Endothelial cell of umbilical vein (primary cell): ENCODE measurements around the gene LMNB1. TPM values are rescaled to one million over a fixed set of nuclear protein-coding genes. Genes with fewer than 3 reads are reported as not detected.

Experiments used
- Bru-seq: library from RNA; stranded (reverse); fragments of 400-500 nt; gene quantifications from one replicate; lab custom pipeline; 2021; lab: Mats Ljungman, UMichigan
- BruChase-seq, 2 experiments: library from RNA; stranded (reverse); fragments of 400-500 nt; gene quantifications; one replicate each; lab custom pipeline; 2021; lab: Mats Ljungman, UMichigan
- BruUV-seq: library from RNA; stranded (reverse); fragments of 400-500 nt; replicated peaks from 2 replicates; lab custom pipeline; 2021; lab: Mats Ljungman, UMichigan
- CTCF ChIA-PET: fragments of 300-600, 350-600 bp; sonication (Branson Sonifier 250); formaldehyde crosslinking; loops from one replicate; lab custom pipeline; 2021; ENCODE audit warnings: antibody characterized with exemption, inconsistent platforms; lab: Charles Lee
- POLR2A ChIA-PET: fragments of 300-600, 350-600 bp; sonication (Branson Sonifier 250); formaldehyde crosslinking; loops from one replicate; lab custom pipeline; 2021; ENCODE audit warnings: antibody characterized with exemption, inconsistent platforms; lab: Charles Lee
- DNase-seq: peaks from one replicate; pipeline ENCODE4 v3.0.0-alpha.2; 2011; ENCODE audit warnings: low read depth, low spot score
- FAIRE-seq: peaks from 2 replicates; lab custom pipeline; 2011; peaks lifted over from hg19 to GRCh38; lab: Jason Lieb, UNC
- H2AFZ ChIP-seq: 2 replicates; pipeline ENCODE4 v1.6.0; 2012; ENCODE audit warnings: low read depth, low read length, control low read depth, inconsistent platforms
- H3K27ac ChIP-seq: 2 replicates; pipeline ENCODE4 v1.5.1; 2011; ENCODE audit warnings: low read depth, mild to moderate bottlenecking, control low read depth, low read length, moderate library complexity; ENCODE audit not compliant: insufficient read depth
- H3K27me3 ChIP-seq, 2 experiments: 2 replicates each; pipeline versions ENCODE4 v1.6.0 to v1.6.1; 2011; ENCODE audit warnings: low read length in 2 of 2, mixed read lengths in 1 of 2; ENCODE audit not compliant: control insufficient read depth in 2 of 2, insufficient read depth in 2 of 2
- H3K36me3 ChIP-seq, 2 experiments: 2 replicates in 1 of 2; 3 replicates in 1 of 2; pipeline ENCODE4 v1.5.1; 2011; ENCODE audit warnings: low read length in 2 of 2, mild to moderate bottlenecking in 1 of 2, moderate library complexity in 1 of 2; ENCODE audit not compliant: control insufficient read depth in 2 of 2, insufficient read depth in 2 of 2; ENCODE audit errors: extremely low read depth in 1 of 2
- H3K4me1 ChIP-seq: 3 replicates; pipeline ENCODE4 v1.5.1; 2011; ENCODE audit warnings: mild to moderate bottlenecking, low read length; ENCODE audit not compliant: control insufficient read depth, insufficient read depth; ENCODE audit errors: extremely low read depth
- H3K4me2 ChIP-seq: 2 replicates; pipeline ENCODE4 v1.6.1; 2011; ENCODE audit warnings: low read length, control low read depth, mixed read lengths; ENCODE audit not compliant: insufficient read depth
- H3K4me3 ChIP-seq, 3 experiments: fragments of 200-600 bp in 1 of 3; sonication (generic), shearing (Covaris generic) in 1 of 3; replicated peaks in 1 of 3; 2 replicates each; pipeline ENCODE4 v1.5.1; 2011 to 2016; ENCODE audit warnings: control low read depth in 3 of 3, low read length in 3 of 3, mild to moderate bottlenecking in 2 of 3, inconsistent platforms in 1 of 3, low read depth in 1 of 3, moderate library complexity in 1 of 3; ENCODE audit not compliant: insufficient read depth in 1 of 3
- H3K79me2 ChIP-seq: 2 replicates; pipeline ENCODE4 v1.6.0; 2012; ENCODE audit warnings: low read length, inconsistent platforms; ENCODE audit not compliant: control insufficient read depth, insufficient read depth
- H3K9ac ChIP-seq: replicated peaks from 2 replicates; pipeline ENCODE3; 2011; ENCODE audit warnings: low read length, control low read depth; ENCODE audit not compliant: insufficient read depth; ENCODE audit errors: extremely low read depth
- H3K9me1 ChIP-seq: replicated peaks from 3 replicates; pipeline ENCODE4 v1.6.0; 2011; ENCODE audit warnings: mild to moderate bottlenecking, low read length; ENCODE audit not compliant: control insufficient read depth, insufficient read depth; ENCODE audit errors: extremely low read depth
- H3K9me3 ChIP-seq: replicated peaks from 2 replicates; pipeline ENCODE4 v1.5.1; 2012; ENCODE audit warnings: low read length, inconsistent platforms; ENCODE audit not compliant: control insufficient read depth, insufficient read depth
- H4K20me1 ChIP-seq: replicated peaks from 2 replicates; pipeline ENCODE3; 2011; ENCODE audit warnings: mild to moderate bottlenecking, low read length; ENCODE audit not compliant: control insufficient read depth, insufficient read depth; ENCODE audit errors: extremely low read depth
- CTCF ChIP-seq, 2 donors: IDR thresholded peaks; 1 replicate in 1 of 2; 2 replicates in 1 of 2; pipeline ENCODE4 v1.5.1; 2011; ENCODE audit warnings: low read length in 2 of 2, mild to moderate bottlenecking in 2 of 2, moderate library complexity in 2 of 2, control low read depth in 1 of 2, inconsistent platforms in 1 of 2, low read depth in 1 of 2; ENCODE audit not compliant: insufficient read depth in 1 of 2; ENCODE audit errors: extremely low read depth in 1 of 2
- POLR2AphosphoS5 ChIP-seq: IDR thresholded peaks from 2 replicates; pipeline ENCODE4 v1.6.1; 2012; ENCODE audit warnings: low read depth, mild to moderate bottlenecking, control low read depth, low read length, moderate library complexity; ENCODE audit not compliant: insufficient read depth
- dilution Hi-C: fragments of 300-500 bp; cut with MboI; formaldehyde crosslinking; loops from one replicate; pipeline ENCODE4 v1.15.0; 2019; ENCODE audit warnings: low sequenced_read_pairs; ENCODE audit not compliant: extremely low pct_ligation_motif_present
- intact Hi-C: fragments of 100-400 bp; cut with micrococcal nuclease; formaldehyde crosslinking; loops from one replicate; pipeline ENCODE4 v1.10.0; 2022
- long read RNA-seq: library from polyadenylated mRNA; stranded (forward); transcript quantifications from one replicate; pipeline ENCODE4 v2.0.0, GENCODE V29; 2021
- polyA minus RNA-seq, 3 experiments: library from RNA; depleted of rRNA, polyadenylated mRNA; stranded (reverse); fragments of >200 nt; gene quantifications; 1 replicate in 1 of 3; 2 replicates in 2 of 3; pipeline ENCODE4 v1.2.3, GENCODE V29; 2011
- polyA plus RNA-seq, 4 experiments: library from polyadenylated mRNA; depleted of rRNA in 3 of 4; stranded (reverse) in 3 of 4; unstranded in 1 of 4; fragments of >200 nt; gene quantifications; 2 replicates each; pipeline versions ENCODE4 v1.2.1 to v1.2.3, GENCODE V29; 2011 to 2012; ENCODE audit warnings: missing spikeins in 1 of 4
- total RNA-seq: library from RNA; stranded (reverse); gene quantifications from 2 replicates; pipeline ENCODE4 v1.2.3, GENCODE V29; 2021
- TF ChIP-seq, protein P1 (sequence below): IDR thresholded peaks from 2 replicates; pipeline ENCODE4 v1.6.1; 2011; ENCODE audit not compliant: insufficient read depth, insufficient read length

LMNB1 gene, protein sequence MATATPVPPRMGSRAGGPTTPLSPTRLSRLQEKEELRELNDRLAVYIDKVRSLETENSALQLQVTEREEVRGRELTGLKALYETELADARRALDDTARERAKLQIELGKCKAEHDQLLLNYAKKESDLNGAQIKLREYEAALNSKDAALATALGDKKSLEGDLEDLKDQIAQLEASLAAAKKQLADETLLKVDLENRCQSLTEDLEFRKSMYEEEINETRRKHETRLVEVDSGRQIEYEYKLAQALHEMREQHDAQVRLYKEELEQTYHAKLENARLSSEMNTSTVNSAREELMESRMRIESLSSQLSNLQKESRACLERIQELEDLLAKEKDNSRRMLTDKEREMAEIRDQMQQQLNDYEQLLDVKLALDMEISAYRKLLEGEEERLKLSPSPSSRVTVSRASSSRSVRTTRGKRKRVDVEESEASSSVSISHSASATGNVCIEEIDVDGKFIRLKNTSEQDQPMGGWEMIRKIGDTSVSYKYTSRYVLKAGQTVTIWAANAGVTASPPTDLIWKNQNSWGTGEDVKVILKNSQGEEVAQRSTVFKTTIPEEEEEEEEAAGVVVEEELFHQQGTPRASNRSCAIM
- total RNA-seq (134 and 144 TPM in 2 replicates), polyA plus RNA-seq (45.2 and 45.3 TPM in 2 replicates), polyA minus RNA-seq (26.2 and 28.9 TPM in 2 replicates), Bru-seq, nascent RNA (percentile 91 among the genes with signal in this experiment), BruChase-seq, experiment 1, labeled RNA remaining after a 6-hour chase (percentile 89 among the genes with signal in this experiment), BruChase-seq, experiment 2, labeled RNA remaining after a 2-hour chase (percentile 80 among the genes with signal in this experiment)
- polyA plus RNA-seq (2011; cell fraction: cytosol; rRNA removed), result 42.4 and 43.6 TPM in 2 replicates
- 29.9 and 43.9 TPM in 2 replicates for polyA plus RNA-seq (2011; cell fraction: nucleus; rRNA removed)
- 37.5 and 82.9 TPM in 2 replicates for polyA plus RNA-seq (2012)
- 45.5 TPM for polyA minus RNA-seq (2011; cell fraction: cytosol; rRNA and poly(A)+ RNA removed)
- polyA minus RNA-seq (2011; cell fraction: nucleus; rRNA and poly(A)+ RNA removed), result 23.3 and 28.1 TPM in 2 replicates
- long read RNA-seq, transcript LMNB1-201 (11 exons, 2,878 nt), result major isoform, 23 of 36 reads
- long read RNA-seq, partial matches to known transcripts, result 0 of 36 reads
- long read RNA-seq, other reads (novel, unspliced or antisense), result 13 of 36 reads

DNA sequence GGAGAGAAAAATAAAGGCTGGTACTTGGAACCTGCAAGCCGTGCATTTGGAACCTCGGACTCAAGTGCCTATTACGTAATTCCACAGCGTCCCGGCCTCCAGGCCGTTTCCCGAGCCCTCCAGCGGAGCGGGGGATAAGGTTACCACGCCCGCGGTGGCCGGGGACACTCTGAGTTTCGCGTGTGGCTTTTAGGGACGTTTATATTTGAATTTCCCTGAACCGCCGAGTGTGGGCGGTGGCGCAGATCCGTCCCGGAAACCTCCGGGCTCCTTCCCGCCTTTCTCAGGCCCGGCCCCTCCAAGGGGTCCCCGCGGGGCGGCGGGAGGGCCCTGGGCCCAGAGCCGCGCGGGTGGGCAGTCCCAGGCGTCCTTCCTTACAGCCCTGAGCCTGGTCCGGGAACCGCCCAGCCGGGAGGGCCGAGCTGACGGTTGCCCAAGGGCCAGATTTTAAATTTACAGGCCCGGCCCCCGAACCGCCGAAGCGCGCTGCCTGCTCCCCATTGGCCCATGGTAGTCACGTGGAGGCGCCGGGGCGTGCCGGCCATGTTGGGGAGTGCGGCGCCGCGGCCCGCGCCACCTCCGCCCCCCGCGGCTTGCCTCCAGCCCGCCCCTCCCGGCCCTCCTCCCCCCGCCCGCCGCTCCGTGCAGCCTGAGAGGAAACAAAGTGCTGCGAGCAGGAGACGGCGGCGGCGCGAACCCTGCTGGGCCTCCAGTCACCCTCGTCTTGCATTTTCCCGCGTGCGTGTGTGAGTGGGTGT, at the start of gene LMNB1:
Gene LMNB1 (plus strand): TSS at position 638 of the 758 bp plus-strand sequence. CDS start 373 bp downstream, outside the sequence.
- peak within 1 kb of the TSS; percentile 85 for H3K27ac ChIP-seq
- TF ChIP-seq, protein P1, sequence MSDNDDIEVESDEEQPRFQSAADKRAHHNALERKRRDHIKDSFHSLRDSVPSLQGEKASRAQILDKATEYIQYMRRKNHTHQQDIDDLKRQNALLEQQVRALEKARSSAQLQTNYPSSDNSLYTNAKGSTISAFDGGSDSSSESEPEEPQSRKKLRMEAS, result peak; percentile 97
- TF ChIP-seq CTCF (IDR thresholded peaks at IDR 0.05; ENCODE audit: extremely low read depth in 1 of 2, insufficient read depth in 1 of 2, low read depth in 1 of 2, low read length in 2 of 2) (no peak), POLR2AphosphoS5 (peak; percentile 80)
- no peaks in the 10 kb centered on the region for H4K20me1 ChIP-seq
- no peaks in the 10 kb centered on the region for H3K9me1 ChIP-seq
- peak within 1 kb of the TSS; percentile 92 for H3K9ac ChIP-seq
- peak within 1 kb of the TSS; percentile 91 for H2AFZ ChIP-seq
- ChIA-PET POLR2A (interaction anchor here (0.6 kb wide), 1 partner anchor 129 kb away, joined by 3 read pairs; no protein-coding TSS in a partner anchor), CTCF (interaction anchor here (0.7 to 8.3 kb wide), 9 partner anchors 11 to 716 kb away, joined by 3 to 147 read pairs (median 7); partner anchors contain the start of gene PHAX)
- dilution Hi-C loops, result no loop called here
- no peaks in the 10 kb centered on the region for H3K27me3 ChIP-seq
- FAIRE-seq (peak; percentile 77), DNase-seq (peak; percentile 95)
- peaks cover 24% of the 10 kb centered on the region for H3K4me1 ChIP-seq
- H3K36me3 ChIP-seq, result no peaks in the 10 kb centered on the region
- H3K4me2 ChIP-seq, result peak within 1 kb of the TSS; percentile 95
- H3K79me2 ChIP-seq, result peaks cover 43% of the 10 kb centered on the region
- H3K9me3 ChIP-seq, result no peaks in the 10 kb centered on the region
- intact Hi-C loops, result loop anchor here (1.0 to 5.0 kb wide), 4 partner anchors 176 to 424 kb away; partner anchors contain the start of genes MARCHF3 and PHAX
- peak within 1 kb of the TSS; percentile 76 to 89 (median 85) for H3K4me3 ChIP-seq
- no TSS peak for BruUV-seq
